Stimulated activated CD8-positive, alpha-beta memory T cell treated with anti-CD3 and anti-CD28 coated beads, Interleukin-7, amount 100 ng/mL, for 48 hours (primary cell): ENCODE results near the gene RFTN1.

Experiments used
- DNase-seq, 2 donors: peaks; one replicate each; pipeline ENCODE4 v3.0.0-alpha.2; 2020; ENCODE audit warnings: low read depth in 1 of 2; ENCODE audit errors: extremely low read depth in 1 of 2

Gene RFTN1

GRCh38 chr3:16439848-16440708 lies 73.4 kb downstream of the RFTN1 start:
- DNase-seq: no peak

- DNase-seq: no peak
Measured at GRCh38 chr3:16439163-16439847, 74.2 kb downstream of the RFTN1 start.

- DNase-seq: no peak
Measured at GRCh38 chr3:16437640-16438039, 75.9 kb downstream of the RFTN1 start.

DNA sequence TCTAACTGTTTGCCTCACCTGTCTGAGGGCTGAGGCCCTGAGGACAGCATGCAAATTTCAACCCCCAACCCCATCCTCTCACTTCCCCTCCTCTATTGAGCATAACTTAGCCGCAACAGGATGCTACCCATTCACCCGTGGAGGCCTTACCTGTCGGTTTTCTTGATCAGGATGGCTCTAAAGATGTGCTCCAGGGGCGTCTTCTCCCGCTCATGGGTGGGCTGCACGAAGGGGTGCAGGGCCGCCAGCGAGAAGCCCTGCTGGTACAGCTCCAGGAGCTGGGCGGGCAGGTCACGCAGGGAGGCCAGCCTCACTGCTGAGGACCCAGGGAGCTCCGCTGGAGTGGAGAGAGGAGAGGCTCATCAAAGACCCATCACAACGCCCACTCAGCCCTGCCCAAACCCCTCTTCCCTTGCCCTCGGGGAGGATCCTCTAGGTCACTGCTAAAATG lies 79.8 kb downstream of the RFTN1 start:
- no peak for DNase-seq

- DNase-seq: no peak
Measured at GRCh38 chr3:16432714-16433113, 80.8 kb downstream of the RFTN1 start.

DNA sequence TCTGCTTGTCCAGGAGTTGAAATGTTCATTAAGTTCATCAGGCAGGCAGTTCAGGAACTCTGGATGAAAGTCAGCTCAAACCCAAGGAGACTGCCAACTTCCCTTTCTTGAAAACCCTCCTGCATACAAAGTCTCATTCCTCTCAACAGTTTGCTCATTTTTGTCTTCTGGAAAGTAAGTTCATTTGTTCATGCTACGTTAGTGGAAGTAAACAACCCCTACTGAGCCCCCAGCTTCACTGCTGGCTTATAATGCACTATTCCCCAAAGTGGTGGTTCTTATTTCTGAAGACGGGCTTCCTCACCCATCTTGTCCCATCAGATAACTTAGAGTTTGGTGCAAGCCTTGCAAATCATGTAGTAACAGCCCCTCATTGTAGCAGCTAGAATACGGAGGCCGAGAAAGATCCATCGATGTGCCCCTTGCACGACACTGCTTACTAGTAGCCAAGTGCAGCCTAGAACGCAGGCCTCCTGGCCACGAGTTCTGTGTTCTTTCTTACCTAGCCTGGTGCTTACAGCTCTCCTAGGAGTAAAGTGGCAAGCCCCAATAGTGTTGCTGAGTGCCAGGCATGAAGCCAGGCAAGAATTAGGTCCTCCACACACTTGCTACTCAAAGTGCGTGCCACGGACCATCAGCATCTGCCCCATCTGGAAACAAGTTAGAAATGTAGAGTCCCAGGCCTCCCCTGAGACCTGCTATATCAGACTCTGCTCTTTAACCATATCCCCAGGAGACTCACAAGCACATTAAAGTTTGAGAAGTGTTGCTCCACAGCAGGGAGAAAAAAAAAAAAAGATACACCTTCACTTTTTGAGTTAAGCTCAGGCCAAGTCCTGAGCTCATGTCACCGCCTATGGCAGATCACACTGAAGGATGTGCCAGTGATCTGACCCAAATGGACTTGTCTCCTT lies 82.5 kb downstream of the RFTN1 start:
- no peak for DNase-seq

- no peak for DNase-seq
Measured at GRCh38 chr3:16429086-16429485, 84.4 kb downstream of the RFTN1 start.

GRCh38 chr3:16428612-16429011 lies 84.9 kb downstream of the RFTN1 start:
- no peak for DNase-seq

DNA sequence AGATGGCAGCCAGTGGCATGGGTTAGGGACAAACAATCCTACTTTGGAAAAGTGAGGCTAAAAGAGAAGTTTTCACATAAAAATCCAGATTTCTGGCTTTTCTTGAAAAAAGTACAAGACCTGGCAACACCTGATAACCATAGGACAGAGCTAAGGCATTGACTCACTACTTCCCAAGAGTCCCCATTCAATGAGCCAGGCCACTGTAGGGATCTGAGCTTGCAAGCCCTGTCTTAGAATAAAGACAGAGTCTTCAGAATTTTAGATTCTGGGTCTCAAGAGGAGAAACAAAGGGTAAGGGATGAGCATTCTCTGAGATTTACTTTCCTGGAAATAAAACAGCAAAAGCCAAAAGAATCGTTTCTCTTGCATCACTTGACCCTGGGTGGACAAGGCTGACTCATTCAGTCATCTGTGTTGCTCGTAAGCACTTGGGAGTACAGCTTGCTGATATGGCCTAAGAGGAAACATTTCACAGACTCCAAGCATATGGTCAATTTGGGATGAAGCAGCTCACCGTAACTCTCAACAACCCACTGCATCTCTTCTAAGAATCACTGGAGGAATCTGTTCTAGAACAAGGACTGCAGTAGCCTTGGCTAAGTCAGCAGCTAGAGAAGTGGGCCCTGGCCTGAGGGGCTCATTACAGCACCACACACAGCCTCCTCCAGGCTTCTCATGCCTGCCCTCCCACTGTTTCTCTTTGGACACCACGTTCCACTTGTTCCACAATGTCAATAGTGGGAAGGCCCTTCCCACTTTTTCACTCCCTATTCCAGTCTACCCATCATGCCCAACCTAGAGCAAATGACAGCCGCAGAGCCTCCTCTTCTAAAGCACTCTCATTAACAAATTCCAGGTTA lies 86.2 kb downstream of the RFTN1 start:
- DNase-seq: no peak

DNA sequence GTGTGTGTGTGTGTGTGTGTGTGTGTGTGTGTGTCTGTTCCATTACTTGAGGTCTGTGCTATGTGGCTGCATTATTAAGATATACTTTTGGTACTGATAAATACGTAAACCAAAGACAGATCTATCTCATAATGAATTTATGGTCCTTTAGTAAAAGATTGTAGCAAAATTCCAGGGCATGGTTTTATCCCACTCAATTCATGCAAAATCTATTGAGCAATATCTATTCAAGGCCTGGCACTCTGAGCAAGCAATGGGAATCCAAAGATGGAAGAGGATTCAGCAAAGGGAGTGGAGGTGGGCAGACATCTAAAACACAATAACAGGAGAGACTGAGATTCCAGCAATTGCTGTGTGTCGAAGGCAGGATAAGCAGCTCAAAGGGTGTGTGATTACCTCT lies 86.8 kb downstream of the RFTN1 start:
- no peak for DNase-seq

DNA sequence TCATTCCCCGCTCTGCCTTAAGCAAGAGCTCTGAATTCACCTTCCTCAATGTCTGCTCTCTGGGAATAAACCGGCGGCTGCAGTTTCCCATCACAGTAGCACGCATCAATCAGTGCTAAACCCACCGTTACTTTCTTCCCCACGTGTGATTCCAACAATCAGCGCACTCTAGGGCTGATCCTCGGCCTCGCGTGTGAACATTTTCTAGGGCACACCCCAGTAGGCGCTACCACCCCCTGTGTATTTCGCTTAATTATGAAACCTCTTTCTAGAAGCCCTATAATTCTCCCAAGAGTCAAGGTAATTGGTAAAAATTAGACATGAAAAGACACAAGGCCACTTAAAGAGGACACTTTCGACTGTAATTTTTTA lies 87.5 kb downstream of the RFTN1 start:
- no peak for DNase-seq

DNA sequence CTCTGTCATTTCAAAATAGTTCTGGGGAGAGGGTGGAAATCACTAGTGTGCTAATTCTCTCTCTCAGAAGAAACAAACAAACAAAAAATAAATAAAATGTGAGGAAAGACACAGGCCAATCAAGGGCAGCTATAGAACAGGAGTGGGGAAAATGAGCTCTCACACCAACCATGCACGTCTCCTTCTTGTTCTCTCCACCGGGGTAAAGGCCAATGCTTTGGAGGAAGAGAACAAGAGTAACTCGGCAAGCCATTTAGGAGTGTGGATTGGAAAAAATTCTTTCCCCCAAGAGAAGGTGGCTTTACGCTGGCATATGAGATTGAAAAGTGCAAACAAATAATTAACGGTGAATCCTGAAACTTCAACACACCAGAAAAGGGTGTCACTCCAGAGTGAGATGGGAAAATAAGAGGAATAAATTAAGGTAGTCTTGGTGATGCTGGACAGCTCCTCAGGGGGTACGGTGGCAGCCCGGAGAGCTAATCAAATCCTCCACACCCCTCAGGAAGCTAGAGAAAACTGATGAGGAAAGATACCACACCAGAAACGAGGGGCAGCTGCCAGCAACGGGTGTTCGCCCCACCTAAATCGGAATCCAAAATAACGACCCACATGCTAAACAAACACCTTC lies 88.0 kb downstream of the RFTN1 start:
- no peak for DNase-seq

- DNase-seq: no peak
Measured at GRCh38 chr3:16423947-16424673, 89.4 kb downstream of the RFTN1 start.

GRCh38 chr3:16423298-16423697 lies 90.2 kb downstream of the RFTN1 start:
- DNase-seq: no peak

DNA sequence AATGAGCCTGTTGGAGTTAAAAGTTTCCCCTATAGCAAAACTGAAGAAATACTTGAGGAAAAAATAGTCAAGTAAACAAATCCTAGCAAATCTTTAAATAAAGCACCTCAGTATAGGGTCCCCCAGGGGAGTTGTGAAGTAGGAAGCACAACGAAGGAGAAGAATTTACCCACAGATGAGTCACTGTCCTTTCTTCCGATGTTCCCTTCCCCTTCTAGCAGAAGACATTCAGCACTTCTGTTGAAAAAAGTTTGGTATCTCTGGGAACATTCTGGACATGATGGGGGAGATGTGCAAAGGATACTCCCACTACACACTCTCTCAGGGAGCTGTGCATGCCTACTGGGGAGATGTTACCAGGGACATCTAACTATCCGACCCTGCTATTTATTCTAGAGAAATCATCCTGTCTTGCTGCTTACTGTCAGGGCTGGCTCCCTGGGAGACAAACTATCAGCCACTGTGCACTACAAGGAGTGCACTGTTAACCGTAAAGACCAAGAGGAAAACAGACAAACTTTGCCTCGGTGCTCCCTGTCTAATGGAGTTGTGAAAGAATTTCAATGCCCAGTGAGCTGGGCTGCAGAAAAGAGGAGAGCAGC lies 93.8 kb downstream of the RFTN1 start:
- DNase-seq: no peak

DNA sequence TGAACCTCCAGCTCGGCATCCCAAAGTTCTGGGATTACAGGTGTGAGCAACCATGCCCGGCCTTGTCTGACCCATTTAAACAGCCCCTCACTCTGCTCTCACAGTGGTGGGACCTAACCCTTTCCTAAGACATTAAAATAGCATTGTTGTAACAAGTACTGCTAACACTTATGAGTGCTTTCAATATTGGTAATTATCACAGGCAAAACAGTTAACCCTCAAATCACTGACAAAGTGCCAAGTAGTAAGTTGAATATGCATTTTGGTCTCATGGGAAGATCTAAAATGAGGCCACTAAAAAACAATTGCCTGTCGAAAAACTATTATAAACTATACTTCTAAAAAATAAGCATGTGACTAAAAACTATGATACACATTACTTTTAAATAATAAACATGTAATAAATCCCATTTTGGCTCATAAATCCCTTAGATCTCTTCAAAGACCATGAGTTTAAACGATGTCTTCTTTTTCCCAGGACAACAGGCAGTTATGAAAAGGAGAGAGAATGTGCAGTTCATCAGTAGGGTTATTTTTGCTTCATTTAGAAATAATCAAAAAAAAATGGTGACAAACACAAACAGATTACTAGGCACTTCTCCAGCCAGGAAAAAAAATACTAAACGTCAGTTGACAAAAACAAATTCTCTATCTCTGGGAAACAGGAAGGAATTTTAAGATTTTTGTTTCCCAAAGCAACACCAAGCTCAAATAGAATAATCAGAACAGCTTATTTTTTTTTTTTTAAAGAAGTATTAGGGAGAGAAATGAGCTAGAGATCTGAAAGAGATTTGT lies 95.4 kb downstream of the RFTN1 start:
- DNase-seq: no peak

DNA sequence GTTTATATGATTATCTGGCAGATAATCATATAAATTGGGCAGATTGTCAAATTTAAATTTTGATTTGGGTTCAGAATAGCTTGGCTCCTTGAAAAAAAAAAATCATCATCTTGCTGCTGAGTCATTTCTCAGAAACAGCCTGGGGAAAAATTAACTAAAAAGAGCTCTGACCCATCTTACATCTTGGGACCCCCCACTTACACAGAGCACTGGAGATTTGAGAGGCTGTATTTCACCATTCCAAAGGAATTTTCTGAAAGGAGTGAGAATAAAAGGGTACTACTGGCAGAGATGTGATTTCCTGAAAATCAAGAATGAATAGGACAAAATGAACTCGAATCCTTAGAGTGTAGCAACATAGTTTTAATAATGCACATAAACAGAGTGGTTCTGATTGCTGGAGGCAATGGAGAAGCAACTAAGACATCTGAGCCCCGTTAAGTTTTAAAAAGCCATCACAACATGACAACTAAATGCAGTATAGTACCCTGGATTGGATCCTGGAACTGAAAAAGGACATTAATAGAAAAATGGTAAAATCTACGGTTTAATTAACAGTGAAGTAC lies 97.5 kb downstream of the RFTN1 start:
- DNase-seq: no peak

GRCh38 chr3:16413321-16413720 lies 100.2 kb downstream of the RFTN1 start:
- no peak for DNase-seq
